ENCODE results near the gene WDR4. TPM values are rescaled to one million over a fixed set of nuclear protein-coding genes. Genes with fewer than 3 reads are reported as not detected.

Gene WDR4
- total and polyA plus RNA-seq, 2 of the 13 experiments (the other 11 are each of a cell fraction or from before 2014, with no cell fraction given), result 11.3 to 14.4 TPM

DNA sequence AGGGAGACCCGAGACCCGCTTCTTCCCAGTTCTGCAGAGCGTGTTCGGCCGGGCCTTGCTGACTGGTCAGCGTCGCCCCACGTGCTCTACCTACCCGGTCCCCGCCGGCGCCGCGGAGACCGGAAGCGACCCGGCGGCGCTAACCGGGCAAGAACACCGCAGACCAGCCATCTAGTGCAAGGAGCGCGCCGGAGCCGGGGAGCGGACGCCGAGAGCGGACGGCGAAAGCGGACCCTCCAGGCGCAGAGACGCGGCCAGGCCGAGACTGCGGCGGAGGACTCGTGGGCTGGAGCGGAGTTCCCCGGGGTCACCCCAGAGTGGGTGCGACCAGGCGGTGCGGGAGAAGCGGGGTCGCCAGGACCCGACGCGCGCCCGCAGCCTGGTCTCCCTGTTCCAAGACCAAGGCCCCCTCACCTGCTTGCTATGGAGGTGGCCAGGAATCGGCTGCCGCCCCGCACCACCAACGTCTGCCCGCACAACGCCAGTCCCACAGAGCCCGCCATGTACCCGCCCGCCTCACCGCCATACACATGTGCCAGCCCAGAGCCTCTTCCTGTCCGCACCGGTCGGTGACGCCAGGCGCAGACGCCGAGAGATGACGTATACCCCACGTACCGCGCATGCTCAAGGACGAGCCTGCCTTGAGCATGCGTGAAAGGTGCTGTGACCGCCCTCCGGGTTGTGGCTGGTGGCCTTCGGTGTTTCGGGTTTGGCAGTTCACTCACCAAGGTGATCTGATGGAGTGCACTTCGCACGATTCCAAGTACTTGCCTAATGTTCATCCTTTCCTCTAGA, at the start of gene WDR4 (continued):
- TF ChIP-seq FOXK1 (CRISPR knock-in tag; IDR thresholded peaks at IDR 0.05; ENCODE audit: borderline replicate concordance, low read depth), result peak; percentile 74; the same call in 1 of the 2 replicates
- peak; percentile 64; the same call in 1 of the 2 replicates for TF ChIP-seq ZMAT3 (CRISPR knock-in tag; conservative IDR thresholded peaks at IDR 0.05)
- TF ChIP-seq NR2F1 (CRISPR knock-in tag; IDR thresholded peaks at IDR 0.05), result peak in 1 of 2 experiments; percentile 24; a peak in 1 of 4 replicates
- TF ChIP-seq ZNF34 (CRISPR knock-in tag; IDR thresholded peaks at IDR 0.05; ENCODE audit: borderline replicate concordance), result no peak
- no peak for TF ChIP-seq ZBTB8A (CRISPR knock-in tag; IDR thresholded peaks at IDR 0.05; ENCODE audit: borderline replicate concordance, low read depth)
- 0 out of 2 replicates have a peak, but pooled peaks have one; percentile 48 for TF ChIP-seq ZNF615 (CRISPR knock-in tag; IDR thresholded peaks at IDR 0.05; ENCODE audit: borderline replicate concordance)
- TF ChIP-seq JUND (CRISPR knock-in tag; IDR thresholded peaks at IDR 0.05), result peak; percentile 60; the same call in 1 of the 2 replicates
- TF ChIP-seq RXRA (CRISPR knock-in tag; IDR thresholded peaks at IDR 0.05), result peak; percentile 2; the same call in 1 of the 2 replicates
- TF ChIP-seq ZNF780A (CRISPR knock-in tag; IDR thresholded peaks at IDR 0.05), result peak; percentile 91; the same call in 1 of the 2 replicates
- peak; percentile 85 for TF ChIP-seq UBTF (CRISPR knock-in tag; IDR thresholded peaks at IDR 0.05)
- TF ChIP-seq ZBTB10 (CRISPR knock-in tag; IDR thresholded peaks at IDR 0.05; ENCODE audit: borderline replicate concordance), result 0 out of 2 replicates have a peak, but pooled peaks have one; percentile 10
- TF ChIP-seq, protein P1, sequence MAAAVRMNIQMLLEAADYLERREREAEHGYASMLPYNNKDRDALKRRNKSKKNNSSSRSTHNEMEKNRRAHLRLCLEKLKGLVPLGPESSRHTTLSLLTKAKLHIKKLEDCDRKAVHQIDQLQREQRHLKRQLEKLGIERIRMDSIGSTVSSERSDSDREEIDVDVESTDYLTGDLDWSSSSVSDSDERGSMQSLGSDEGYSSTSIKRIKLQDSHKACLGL (CRISPR knock-in tag; IDR thresholded peaks at IDR 0.05), result peak; percentile 100; the same call in 1 of the 2 replicates
- peak; percentile 78 for TF ChIP-seq HCFC1 (IDR thresholded peaks at IDR 0.05; ENCODE audit: low read depth, low read length)
- 0 out of 2 replicates have a peak, but pooled peaks have one; percentile 51 for TF ChIP-seq MTERF4 (CRISPR knock-in tag; IDR thresholded peaks at IDR 0.05)
- peak; percentile 75 for TF ChIP-seq TGIF2 (CRISPR knock-in tag; IDR thresholded peaks at IDR 0.05)

All from HepG2 (cell line).